ENCODE results near the gene SPINK1. TPM values are rescaled to one million over a fixed set of nuclear protein-coding genes. Genes with fewer than 3 reads are reported as not detected.

The SPINK1 gene
- total RNA-seq, 1 donor from 2014 or later: not detected

DNA sequence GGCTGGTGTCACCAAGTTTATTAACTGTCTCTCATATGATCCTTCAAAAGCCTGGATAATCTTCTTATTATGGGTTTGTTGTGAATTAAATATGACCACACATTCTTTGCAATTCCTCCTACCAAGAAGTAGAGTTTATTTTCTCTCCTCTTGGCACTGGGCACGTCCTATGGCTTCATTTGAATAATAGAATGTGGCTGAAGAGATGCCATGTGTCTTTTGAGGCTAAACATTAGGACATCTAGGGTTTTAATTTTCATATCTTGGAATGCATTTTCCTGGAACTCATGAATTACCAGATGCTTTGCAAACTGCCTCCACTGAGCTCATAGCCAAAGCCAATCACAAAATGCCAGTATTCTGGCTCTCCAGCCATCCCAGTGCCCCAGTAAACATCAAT lies 27.1 kb upstream of the SPINK1 start:
- no peaks in the 10 kb centered on the region for H3K27me3 Mint-ChIP-seq (ENCODE audit: unreplicated experiment)
- H3K27ac Mint-ChIP-seq (ENCODE audit: unreplicated experiment): no peak overlapping the region
- no peaks in the 10 kb centered on the region for H3K9me3 Mint-ChIP-seq (ENCODE audit: unreplicated experiment)
- no peaks in the 10 kb centered on the region for H3K36me3 Mint-ChIP-seq (ENCODE audit: low read depth, unreplicated experiment)
- no peak overlapping the region for H3K4me3 Mint-ChIP-seq (ENCODE audit: unreplicated experiment)
- no peak for DNase-seq (ENCODE audit: low spot score)
- peaks cover 2% of the 10 kb centered on the region for H3K4me1 Mint-ChIP-seq (ENCODE audit: unreplicated experiment)
- TF ChIP-seq CTCF (IDR thresholded peaks at IDR 0.05; ENCODE audit: unreplicated experiment): no peak

GRCh38 chr5:147857302-147858129 lies 26.0 kb upstream of the SPINK1 start:
- no peaks in the 10 kb centered on the region for H3K36me3 Mint-ChIP-seq (ENCODE audit: low read depth, unreplicated experiment)
- peak; percentile 65 for DNase-seq (ENCODE audit: low spot score)
- no peak overlapping the region for H3K27ac Mint-ChIP-seq (ENCODE audit: unreplicated experiment)
- H3K4me1 Mint-ChIP-seq (ENCODE audit: unreplicated experiment): peaks cover 4% of the 10 kb centered on the region
- H3K9me3 Mint-ChIP-seq (ENCODE audit: unreplicated experiment): no peaks in the 10 kb centered on the region
- no peak overlapping the region for H3K4me3 Mint-ChIP-seq (ENCODE audit: unreplicated experiment)
- TF ChIP-seq CTCF (IDR thresholded peaks at IDR 0.05; ENCODE audit: unreplicated experiment): peak; percentile 80
- H3K27me3 Mint-ChIP-seq (ENCODE audit: unreplicated experiment): no peaks in the 10 kb centered on the region

DNA sequence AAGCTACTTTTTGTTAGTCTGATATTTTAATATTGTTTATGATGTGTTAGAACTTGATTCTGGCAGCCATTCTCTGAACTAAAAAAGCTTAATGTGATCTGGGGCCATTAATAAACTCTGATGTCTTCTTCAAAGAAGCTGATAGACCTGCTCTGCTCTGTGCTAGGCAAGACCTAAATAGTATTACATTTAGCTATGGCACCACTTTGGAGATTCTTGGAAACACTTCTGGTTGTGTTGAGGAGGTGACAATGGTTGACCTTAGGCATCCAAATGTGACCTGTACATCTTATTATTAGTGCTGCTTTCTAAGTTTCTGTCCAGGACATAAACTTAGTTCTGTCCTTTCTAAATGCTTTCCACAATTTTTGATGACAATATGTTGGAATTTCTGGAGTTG lies 25.3 kb upstream of the SPINK1 start:
- Mint-ChIP-seq H3K27ac (ENCODE audit: unreplicated experiment) (no peak overlapping the region), H3K4me3 (ENCODE audit: unreplicated experiment) (no peak overlapping the region), H3K36me3 (ENCODE audit: low read depth, unreplicated experiment) (no peaks in the 10 kb centered on the region), H3K4me1 (ENCODE audit: unreplicated experiment) (peaks cover 4% of the 10 kb centered on the region), H3K9me3 (ENCODE audit: unreplicated experiment) (no peaks in the 10 kb centered on the region), H3K27me3 (ENCODE audit: unreplicated experiment) (no peaks in the 10 kb centered on the region)
- no peak for TF ChIP-seq CTCF (IDR thresholded peaks at IDR 0.05; ENCODE audit: unreplicated experiment)
- no peak for DNase-seq (ENCODE audit: low spot score)

- TF ChIP-seq CTCF (IDR thresholded peaks at IDR 0.05; ENCODE audit: unreplicated experiment): no peak
These were observed 24.3 kb upstream of the SPINK1 start for GRCh38 chr5:147855774-147856069.

DNA sequence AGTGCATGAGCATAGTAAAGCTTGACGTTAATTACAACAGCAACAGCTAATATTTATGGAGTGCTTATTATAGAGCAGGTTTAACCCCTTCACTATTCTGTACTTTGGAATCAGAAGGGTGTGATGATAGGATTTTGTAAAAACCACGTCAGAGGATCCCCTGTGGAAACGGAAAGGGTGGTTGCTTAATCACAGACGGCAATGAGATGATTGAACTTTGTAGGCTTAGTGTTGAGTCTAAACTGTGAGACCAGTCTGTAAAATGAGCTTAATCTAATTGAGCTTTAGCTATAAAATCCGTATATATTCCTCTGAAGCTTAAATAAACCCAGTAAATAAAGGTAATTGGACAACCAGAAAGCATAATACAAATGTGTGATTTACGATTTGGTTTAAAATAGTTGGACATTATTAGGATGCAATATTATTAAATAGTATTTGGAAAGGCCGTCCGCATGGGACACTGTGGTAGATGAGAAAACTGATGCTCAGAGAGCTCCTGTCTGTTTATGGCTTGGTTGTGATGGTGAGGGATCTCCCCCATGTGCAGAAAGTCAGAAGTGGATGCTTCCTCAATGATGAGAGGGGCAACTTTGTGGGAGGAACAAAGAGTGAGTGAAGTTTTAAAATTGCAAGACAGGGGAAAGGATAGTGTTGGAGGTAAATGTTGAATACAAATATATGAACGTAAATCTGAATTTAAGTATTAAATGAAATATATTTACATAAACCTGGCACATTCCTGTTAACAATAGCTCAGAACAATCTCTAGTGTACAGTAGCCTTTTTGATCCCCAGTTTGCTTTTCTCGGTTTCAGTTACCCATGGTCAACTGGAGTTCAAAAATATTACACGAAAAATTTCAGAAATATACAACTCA lies 23.7 kb upstream of the SPINK1 start:
- no peak for DNase-seq (ENCODE audit: low spot score)
- no peak for TF ChIP-seq CTCF (IDR thresholded peaks at IDR 0.05; ENCODE audit: unreplicated experiment)
- Mint-ChIP-seq H3K4me1 (ENCODE audit: unreplicated experiment) (peaks cover 4% of the 10 kb centered on the region), H3K36me3 (ENCODE audit: low read depth, unreplicated experiment) (no peaks in the 10 kb centered on the region), H3K27ac (ENCODE audit: unreplicated experiment) (no peak overlapping the region), H3K9me3 (ENCODE audit: unreplicated experiment) (no peaks in the 10 kb centered on the region), H3K4me3 (ENCODE audit: unreplicated experiment) (no peak overlapping the region), H3K27me3 (ENCODE audit: unreplicated experiment) (no peaks in the 10 kb centered on the region)

More at GRCh38 chr5:147855774-147856069, 24.3 kb upstream of the SPINK1 start:
- no peak for DNase-seq (ENCODE audit: low spot score)
- Mint-ChIP-seq H3K27ac (ENCODE audit: unreplicated experiment) (no peak overlapping the region), H3K9me3 (ENCODE audit: unreplicated experiment) (no peaks in the 10 kb centered on the region), H3K27me3 (ENCODE audit: unreplicated experiment) (no peaks in the 10 kb centered on the region), H3K36me3 (ENCODE audit: low read depth, unreplicated experiment) (no peaks in the 10 kb centered on the region), H3K4me1 (ENCODE audit: unreplicated experiment) (peaks cover 4% of the 10 kb centered on the region), H3K4me3 (ENCODE audit: unreplicated experiment) (no peak overlapping the region)

All from endothelial cell (in vitro differentiated cells).